Hepatocyte (in vitro differentiated cells): Measurements from ENCODE around the gene TNFAIP8L3.

ENCODE experiments used
- EZH2 ChIP-seq: fragments of 200-600 bp; sonication (generic); IDR thresholded peaks from 2 replicates; pipeline ENCODE4 v1.6.1; 2016; ENCODE audit warnings: antibody characterized with exemption, mild to moderate bottlenecking, borderline replicate concordance
- EZH2phosphoT487 ChIP-seq: fragments of 200-600 bp; sonication (generic); IDR thresholded peaks from one replicate; pipeline ENCODE4 v1.6.1; 2018; ENCODE audit warnings: antibody characterized with exemption, mild to moderate bottlenecking, low read depth, moderate library complexity; ENCODE audit not compliant: unreplicated experiment, severe bottlenecking
- TF ChIP-seq, protein P1 (sequence below): fragments of 200-600 bp; sonication (generic); IDR thresholded peaks from 2 replicates; pipeline ENCODE4 v1.5.1; 2016; ENCODE audit warnings: antibody characterized with exemption, mild to moderate bottlenecking; ENCODE audit not compliant: poor library complexity

DNA sequence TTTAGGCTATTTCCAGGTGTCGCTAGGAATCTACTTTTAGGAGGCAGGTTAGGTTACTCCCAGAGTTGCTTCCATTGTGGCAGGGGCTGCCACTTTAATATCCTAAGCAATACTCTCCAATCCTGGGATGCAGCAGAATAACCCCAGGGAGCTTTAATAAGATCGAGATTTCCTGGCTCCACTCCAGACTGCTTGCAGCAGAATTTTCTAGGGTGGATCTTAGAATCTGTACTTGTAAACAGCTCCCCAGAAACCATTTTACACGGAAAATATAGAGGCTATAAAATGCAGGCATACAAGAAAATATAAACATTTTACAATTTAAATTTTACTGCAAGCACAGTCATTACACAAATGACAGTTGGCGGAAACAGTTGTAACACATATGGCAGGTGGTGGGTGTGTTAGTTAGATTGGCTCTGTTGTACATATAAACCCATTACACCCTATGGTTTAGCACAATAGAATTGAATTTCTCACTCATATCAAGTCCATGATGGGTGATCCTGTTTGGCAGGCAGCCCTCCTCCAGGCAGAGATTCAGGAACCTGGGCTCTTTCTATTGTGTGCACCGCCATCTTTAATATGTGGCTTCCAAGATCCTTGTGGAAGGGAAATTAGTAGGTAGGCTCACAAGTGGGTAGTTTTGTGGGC lies 35.0 kb upstream of the TNFAIP8L3 start:
- TF ChIP-seq, protein P1, sequence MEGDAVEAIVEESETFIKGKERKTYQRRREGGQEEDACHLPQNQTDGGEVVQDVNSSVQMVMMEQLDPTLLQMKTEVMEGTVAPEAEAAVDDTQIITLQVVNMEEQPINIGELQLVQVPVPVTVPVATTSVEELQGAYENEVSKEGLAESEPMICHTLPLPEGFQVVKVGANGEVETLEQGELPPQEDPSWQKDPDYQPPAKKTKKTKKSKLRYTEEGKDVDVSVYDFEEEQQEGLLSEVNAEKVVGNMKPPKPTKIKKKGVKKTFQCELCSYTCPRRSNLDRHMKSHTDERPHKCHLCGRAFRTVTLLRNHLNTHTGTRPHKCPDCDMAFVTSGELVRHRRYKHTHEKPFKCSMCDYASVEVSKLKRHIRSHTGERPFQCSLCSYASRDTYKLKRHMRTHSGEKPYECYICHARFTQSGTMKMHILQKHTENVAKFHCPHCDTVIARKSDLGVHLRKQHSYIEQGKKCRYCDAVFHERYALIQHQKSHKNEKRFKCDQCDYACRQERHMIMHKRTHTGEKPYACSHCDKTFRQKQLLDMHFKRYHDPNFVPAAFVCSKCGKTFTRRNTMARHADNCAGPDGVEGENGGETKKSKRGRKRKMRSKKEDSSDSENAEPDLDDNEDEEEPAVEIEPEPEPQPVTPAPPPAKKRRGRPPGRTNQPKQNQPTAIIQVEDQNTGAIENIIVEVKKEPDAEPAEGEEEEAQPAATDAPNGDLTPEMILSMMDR, result no peak
- TF ChIP-seq EZH2phosphoT487, result no peak
- TF ChIP-seq EZH2, result no peak
